HL-60 (cell line): ENCODE results near the gene COL21A1.

Source experiments
- DNase-seq, 2 experiments: peaks; one replicate each; pipeline ENCODE4 v3.0.0-alpha.2; 2010 to 2020; ENCODE audit warnings: low read depth in 1 of 2, low spot score in 1 of 2
- H3K27ac ChIP-seq: fragments of 250-450 bp; sonication (Bioruptor Pico); replicated peaks from 2 replicates; pipeline ENCODE4 v1.5.1; 2020; ENCODE audit warnings: mild to moderate bottlenecking, moderate library complexity
- H3K27me3 ChIP-seq: fragments of 250-450 bp; sonication (Bioruptor Pico); 2 replicates; pipeline ENCODE4 v1.5.1; 2021; ENCODE audit warnings: mild to moderate bottlenecking, moderate library complexity; ENCODE audit not compliant: insufficient read depth, poor library complexity, severe bottlenecking
- H3K4me3 ChIP-seq: replicated peaks from 2 replicates; pipeline ENCODE4 v1.5.1; 2011; ENCODE audit warnings: mild to moderate bottlenecking, control low read depth, low read length; ENCODE audit not compliant: insufficient read depth
- CTCF ChIP-seq: IDR thresholded peaks from one replicate; pipeline ENCODE4 v1.5.1; 2011; ENCODE audit warnings: low read length, control low read depth, inconsistent platforms; ENCODE audit not compliant: insufficient read depth
- GABPA ChIP-seq: IDR thresholded peaks from 2 replicates; pipeline ENCODE4 v1.6.1; 2012; ENCODE audit warnings: low read depth
- POLR2AphosphoS5 ChIP-seq: IDR thresholded peaks from 2 replicates; pipeline ENCODE4 v1.6.1; 2012; ENCODE audit warnings: low read depth
- REST ChIP-seq: IDR thresholded peaks from 2 replicates; pipeline ENCODE4 v1.6.1; 2012; ENCODE audit warnings: low read depth; ENCODE audit not compliant: insufficient replicate concordance
- SPI1 ChIP-seq: IDR thresholded peaks from 2 replicates; pipeline ENCODE4 v1.6.1; 2012; ENCODE audit warnings: low read depth, mild to moderate bottlenecking, borderline replicate concordance

The COL21A1 gene

GRCh38 chr6:56148488-56149186 is 98.7 kb downstream of the COL21A1 start:
- DNase-seq, result no peak
- Histone ChIP-seq H3K27ac (no peak overlapping the region), H3K27me3 (no peaks in the 10 kb centered on the region), H3K4me3 (no peak overlapping the region)
- no peak for TF ChIP-seq SPI1
- no peak for TF ChIP-seq CTCF
- no peak for TF ChIP-seq REST
- no peak for TF ChIP-seq GABPA
- no peak for TF ChIP-seq POLR2AphosphoS5

- Histone ChIP-seq H3K27me3 (no peaks in the 10 kb centered on the region), H3K27ac (no peak overlapping the region), H3K4me3 (no peak overlapping the region)
- no peak for TF ChIP-seq REST
- no peak for TF ChIP-seq POLR2AphosphoS5
- no peak for TF ChIP-seq CTCF
- TF ChIP-seq GABPA, result no peak
- no peak for TF ChIP-seq SPI1
- DNase-seq, result no peak
Observed at GRCh38 chr6:56147766-56148165, 99.6 kb downstream of the COL21A1 start.

GRCh38 chr6:56146086-56146485 is 101.3 kb downstream of the COL21A1 start:
- TF ChIP-seq GABPA (no peak), POLR2AphosphoS5 (no peak), CTCF (no peak)
- no peak for DNase-seq
- Histone ChIP-seq H3K27me3 (no peaks in the 10 kb centered on the region), H3K4me3 (no peak overlapping the region), H3K27ac (no peak overlapping the region)

GRCh38 chr6:56145616-56146015 is 101.8 kb downstream of the COL21A1 start:
- TF ChIP-seq SPI1 (no peak), GABPA (no peak), CTCF (no peak), REST (no peak), POLR2AphosphoS5 (no peak)
- H3K27ac ChIP-seq, result no peak overlapping the region
- H3K4me3 ChIP-seq, result no peak overlapping the region
- no peak for DNase-seq
- no peaks in the 10 kb centered on the region for H3K27me3 ChIP-seq
